Esophagus (tissue), 2 donors: ENCODE measurements around the gene KHDC4. TPM values are rescaled to one million over a fixed set of nuclear protein-coding genes. Genes with fewer than 3 reads are reported as not detected.
A peak's percentile ranks its signal among the peaks of the same experiment; 100 is the strongest.

Experiments
- H3K27ac ChIP-seq, 2 donors: one replicate each; pipeline ENCODE4 v1.5.1; 2013; ENCODE audit warnings: low read depth in 2 of 2, mild to moderate bottlenecking in 2 of 2, inconsistent platforms in 1 of 2, low read length in 1 of 2, moderate library complexity in 1 of 2
- H3K27me3 ChIP-seq, 2 donors: one replicate each; pipeline ENCODE4 v1.6.1; 2013; ENCODE audit warnings: low read length in 2 of 2, control low read depth in 1 of 2, mild to moderate bottlenecking in 1 of 2; ENCODE audit not compliant: insufficient read depth in 2 of 2, control insufficient read depth in 1 of 2
- H3K36me3 ChIP-seq, 2 donors: one replicate each; pipeline ENCODE4 v1.6.1; 2013; ENCODE audit warnings: low read length in 1 of 2; ENCODE audit not compliant: control insufficient read depth in 2 of 2, insufficient read depth in 2 of 2
- H3K4me1 ChIP-seq, 2 donors: one replicate each; pipeline ENCODE4 v1.6.1; 2013; ENCODE audit warnings: low read length in 1 of 2; ENCODE audit not compliant: control insufficient read depth in 2 of 2, insufficient read depth in 2 of 2
- H3K4me3 ChIP-seq, 2 donors: one replicate each; pipeline ENCODE4 v1.5.1; 2013; ENCODE audit warnings: low read length in 2 of 2, mild to moderate bottlenecking in 2 of 2, low read depth in 1 of 2, moderate library complexity in 1 of 2
- H3K9me3 ChIP-seq, 2 donors: one replicate each; pipeline ENCODE4 v1.6.1; 2013; ENCODE audit warnings: mild to moderate bottlenecking in 2 of 2, low read depth in 1 of 2, low read length in 1 of 2, moderate library complexity in 1 of 2; ENCODE audit not compliant: control insufficient read depth in 2 of 2, insufficient read depth in 1 of 2
- WGBS, 2 donors: extraction: QIAGEN DNeasy Blood & Tissue Kit; methylation state at CpG; one replicate each; pipeline ENCODE4 v1.1.7; 2013; 5-methylcytosine and 5-hydroxymethylcytosine counted together
- polyA plus RNA-seq, 2 donors: library from polyadenylated mRNA; stranded (reverse); fragments of 200-250 nt; gene quantifications; one replicate each; pipeline ENCODE4 v1.2.3, GENCODE V29; 2013
- donor health status: healthy with polysubstance abuse.
- donor health status: Bipolar disorder and iron deficiency.

The KHDC4 gene
- polyA plus RNA-seq, 2 donors: 11.9 to 29.6 TPM

- H3K36me3 ChIP-seq: peaks cover 21 to 40% of the 10 kb centered on the region in 2 donors
Measured at GRCh38 chr1:155957411-155957915, 23.2 kb upstream of the KHDC4 start.

GRCh38 chr1:155954645-155955044, 20.4 kb upstream of the KHDC4 start:
- no peak overlapping the region for H3K4me3 ChIP-seq
- H3K4me1 ChIP-seq: no peaks in the 10 kb centered on the region
- no peak overlapping the region for H3K27ac ChIP-seq
- 98% methylated on average over 3 of the region's 3 CpGs for WGBS, 2 donors
- peaks cover 19 to 46% of the 10 kb centered on the region in 2 donors for H3K36me3 ChIP-seq
- H3K9me3 ChIP-seq: no peaks in the 10 kb centered on the region
- no peaks in the 10 kb centered on the region for H3K27me3 ChIP-seq

More at GRCh38 chr1:155957411-155957915, 23.2 kb upstream of the KHDC4 start:
- no peak overlapping the region for H3K4me3 ChIP-seq
- H3K9me3 ChIP-seq: no peaks in the 10 kb centered on the region
- H3K27me3 ChIP-seq: no peaks in the 10 kb centered on the region
- no peak overlapping the region for H3K27ac ChIP-seq
- H3K4me1 ChIP-seq: no peaks in the 10 kb centered on the region
- 91 to 93% methylated on average over 12 of the region's 12 CpGs for WGBS, 2 donors

GRCh38 chr1:155952505-155952890, 18.3 kb upstream of the KHDC4 start:
- Histone ChIP-seq H3K4me3 (no peak overlapping the region), H3K4me1 (no peaks in the 10 kb centered on the region), H3K27me3 (no peaks in the 10 kb centered on the region), H3K36me3 (peaks cover 11 to 38% of the 10 kb centered on the region in 2 donors), H3K9me3 (no peaks in the 10 kb centered on the region), H3K27ac (no peak overlapping the region)
- 88 to 93% methylated on average over 13 of the region's 13 CpGs for WGBS, 2 donors

GRCh38 chr1:155951753-155952504, 17.7 kb upstream of the KHDC4 start:
- Histone ChIP-seq H3K27ac (no peak overlapping the region), H3K4me1 (no peaks in the 10 kb centered on the region), H3K4me3 (no peak overlapping the region), H3K9me3 (no peaks in the 10 kb centered on the region), H3K27me3 (no peaks in the 10 kb centered on the region), H3K36me3 (peaks cover 8 to 35% of the 10 kb centered on the region in 2 donors)
- WGBS, 2 donors: 75 to 87% methylated on average over 6 of the region's 6 CpGs

GRCh38 chr1:155950829-155951228, 16.6 kb upstream of the KHDC4 start:
- peaks cover 8 to 39% of the 10 kb centered on the region in 2 donors for H3K36me3 ChIP-seq

GRCh38 chr1:155947741-155948140, 13.5 kb upstream of the KHDC4 start:
- WGBS, 2 donors: 91 to 93% methylated on average over 8 of the region's 8 CpGs
- H3K36me3 ChIP-seq: peaks cover 8 to 37% of the 10 kb centered on the region in 2 donors

More at GRCh38 chr1:155950829-155951228, 16.6 kb upstream of the KHDC4 start:
- WGBS, 2 donors: 96% methylated on average over 27 of the region's 27 CpGs
- Histone ChIP-seq H3K27me3 (no peaks in the 10 kb centered on the region), H3K9me3 (no peaks in the 10 kb centered on the region), H3K4me3 (no peak overlapping the region), H3K27ac (no peak overlapping the region), H3K4me1 (no peaks in the 10 kb centered on the region)

GRCh38 chr1:155947292-155947691, 13.1 kb upstream of the KHDC4 start:
- Histone ChIP-seq H3K27ac (no peak overlapping the region), H3K4me3 (no peak overlapping the region), H3K27me3 (no peaks in the 10 kb centered on the region), H3K36me3 (peaks cover 8 to 32% of the 10 kb centered on the region in 2 donors), H3K4me1 (peaks cover 0 to 5% of the 10 kb centered on the region in 2 donors), H3K9me3 (no peaks in the 10 kb centered on the region)
- 66 to 85% methylated on average over 3 to 4 of the region's 4 CpGs for WGBS, 2 donors

More at GRCh38 chr1:155947741-155948140, 13.5 kb upstream of the KHDC4 start:
- Histone ChIP-seq H3K9me3 (no peaks in the 10 kb centered on the region), H3K27me3 (no peaks in the 10 kb centered on the region), H3K27ac (no peak overlapping the region), H3K4me1 (peaks cover 0 to under 1% of the 10 kb centered on the region in 2 donors), H3K4me3 (no peak overlapping the region)

- H3K4me1 ChIP-seq: peaks cover 3 to 11% of the 10 kb centered on the region in 2 donors
- peak overlapping the region in 1 of 2 donors; percentile 4 for H3K27ac ChIP-seq
- no peak overlapping the region for H3K4me3 ChIP-seq
- 74 to 75% methylated on average over 8 of the region's 8 CpGs for WGBS, 2 donors
- no peaks in the 10 kb centered on the region for H3K9me3 ChIP-seq
- H3K36me3 ChIP-seq: peaks cover 5 to 27% of the 10 kb centered on the region in 2 donors
- no peaks in the 10 kb centered on the region for H3K27me3 ChIP-seq
Measured at GRCh38 chr1:155946633-155947219, 12.5 kb upstream of the KHDC4 start.

- 59 to 65% methylated on average over 6 of the region's 6 CpGs for WGBS, 2 donors
- no peaks in the 10 kb centered on the region for H3K9me3 ChIP-seq
- H3K4me1 ChIP-seq: peaks cover 10 to 20% of the 10 kb centered on the region in 2 donors
- H3K36me3 ChIP-seq: peaks cover 0 to 7% of the 10 kb centered on the region in 2 donors
- no peak overlapping the region for H3K4me3 ChIP-seq
- H3K27ac ChIP-seq: no peak overlapping the region
- H3K27me3 ChIP-seq: no peaks in the 10 kb centered on the region
Measured at GRCh38 chr1:155944444-155944799, 10.2 kb upstream of the KHDC4 start.
